Pancreas (tissue), 10 donors: Measurements from ENCODE around the gene LRRFIP2. TPM values are rescaled to one million over a fixed set of nuclear protein-coding genes. Genes with fewer than 3 reads are reported as not detected.
A peak's percentile ranks its signal among the peaks of the same experiment; 100 is the strongest.

ENCODE experiments used
- ATAC-seq, 4 donors: fragments of 200-7000 bp; cut with Tn5 transposase; one replicate each; pipeline versions ENCODE4 v1.8.0 to v1.9.1; 2020; ENCODE audit warnings: mild to moderate bottlenecking in 4 of 4, moderate library complexity in 4 of 4
- DNase-seq, 6 donors: peaks; one replicate each; pipeline ENCODE4 v3.0.0-alpha.2; 2020
- FAIRE-seq: peaks from 2 replicates; lab custom pipeline; 2012; peaks lifted over from hg19 to GRCh38; lab: Jason Lieb, UNC
- H3K27ac ChIP-seq, 4 donors: fragments of 200-600 bp; sonication (generic); 1 replicate in 3 of 4; 2 replicates in 1 of 4; pipeline versions ENCODE4 v1.5.0 to v1.8.0; 2020
- H3K27me3 ChIP-seq, 4 donors: fragments of 200-600 bp; one replicate each; pipeline ENCODE4 v1.8.0; 2021
- H3K36me3 ChIP-seq, 3 donors: fragments of 200-600 bp; sonication (generic) in 1 of 3; one replicate each; pipeline versions ENCODE4 v1.5.0 to v1.8.0; 2020 to 2021
- H3K4me1 ChIP-seq, 3 donors: fragments of 200-600 bp; one replicate each; pipeline ENCODE4 v1.8.0; 2021
- H3K4me3 ChIP-seq, 4 donors: fragments of 200-600 bp; sonication (generic) in 2 of 4; one replicate each; pipeline versions ENCODE4 v1.5.0 to v1.8.0; 2020 to 2021
- H3K9me3 ChIP-seq, 4 donors: fragments of 200-600 bp; one replicate each; pipeline ENCODE4 v1.8.0; 2021
- WGBS, 2 donors: extraction: QIAGEN DNeasy Blood & Tissue Kit; methylation state at CpG; one replicate each; pipeline ENCODE4 v1.1.7; 2013; 5-methylcytosine and 5-hydroxymethylcytosine counted together
- intact Hi-C, 3 donors: fragments of 100-400 bp; cut with DNase I; formaldehyde crosslinking; loops; one replicate each; pipeline versions ENCODE4 v1.11.1 to v1.14.2; 2022
- polyA plus RNA-seq, 2 donors: library from polyadenylated mRNA; stranded (reverse); fragments of 200-250 nt; gene quantifications; one replicate each; pipeline ENCODE4 v1.2.3, GENCODE V29; 2013
- total RNA-seq, 6 donors: library from RNA; stranded (reverse); fragmentation: NEBNext Ultra II Directional in 4 of 6; extraction: Animal tissue kit (Norgen Biotek cat#: 25700) in 4 of 6; gene quantifications; one replicate each; pipeline versions ENCODE4 v1.2.1 to v1.2.4, GENCODE V29; 2021 to 2023
- TF ChIP-seq, protein P1 (sequence below), 4 donors: fragments of 200-600 bp; sonication (generic) in 3 of 4; IDR thresholded peaks; one replicate each; pipeline versions ENCODE4 v1.5.0 to v1.8.0; 2021; ENCODE audit warnings: antibody characterized with exemption in 4 of 4
- donor health status: healthy with polysubstance abuse.
- donor health status: DM: no; HTN: no; CAD: no; lungs with moderate emphysema.
- donor health status: DM: no; HTN: no; CAD: no.
- donor health status: control.
- donor health status: control.
- donor health status: Bipolar disorder and iron deficiency.
- donor health status: DM: yes; HTN: yes; CAD: no.
- donor health status: DM: no; HTN: no; CAD: no.
- donor health status: DM: no; HTN: no; CAD: no.
- donor health status: DM: yes; HTN: yes; CAD: no.

LRRFIP2 gene
- total and polyA plus RNA-seq, 8 donors: 14.6 to 35.7 (median 21.8) TPM

DNA sequence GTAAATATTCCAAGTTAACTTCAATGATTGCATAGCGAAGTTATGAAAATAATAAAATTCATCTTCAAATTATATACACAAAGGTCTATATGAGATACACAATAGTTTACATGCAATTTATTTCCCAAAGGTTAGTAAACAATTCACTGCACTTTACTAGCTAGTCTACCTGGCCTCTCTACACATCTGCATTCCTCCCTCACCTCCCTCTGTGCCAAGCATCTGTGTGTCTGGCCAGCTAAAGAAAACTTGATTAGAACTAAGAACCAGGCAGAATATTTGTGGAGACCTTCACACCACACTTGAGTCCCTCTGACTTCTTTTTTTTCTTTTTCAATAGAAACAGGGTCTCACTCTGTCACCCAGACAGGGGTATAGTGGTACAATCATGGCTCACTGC is 61.4 kb downstream of the LRRFIP2 start:
- FAIRE-seq: no peak
- Histone ChIP-seq H3K4me1 (peaks cover 0 to 3% (median 0%) of the 10 kb centered on the region in 3 donors), H3K27ac (no peak overlapping the region), H3K27me3 (no peaks in the 10 kb centered on the region), H3K36me3 (no peaks in the 10 kb centered on the region), H3K9me3 (no peaks in the 10 kb centered on the region), H3K4me3 (no peak overlapping the region)
- no peak for DNase-seq
- TF ChIP-seq, protein P1, sequence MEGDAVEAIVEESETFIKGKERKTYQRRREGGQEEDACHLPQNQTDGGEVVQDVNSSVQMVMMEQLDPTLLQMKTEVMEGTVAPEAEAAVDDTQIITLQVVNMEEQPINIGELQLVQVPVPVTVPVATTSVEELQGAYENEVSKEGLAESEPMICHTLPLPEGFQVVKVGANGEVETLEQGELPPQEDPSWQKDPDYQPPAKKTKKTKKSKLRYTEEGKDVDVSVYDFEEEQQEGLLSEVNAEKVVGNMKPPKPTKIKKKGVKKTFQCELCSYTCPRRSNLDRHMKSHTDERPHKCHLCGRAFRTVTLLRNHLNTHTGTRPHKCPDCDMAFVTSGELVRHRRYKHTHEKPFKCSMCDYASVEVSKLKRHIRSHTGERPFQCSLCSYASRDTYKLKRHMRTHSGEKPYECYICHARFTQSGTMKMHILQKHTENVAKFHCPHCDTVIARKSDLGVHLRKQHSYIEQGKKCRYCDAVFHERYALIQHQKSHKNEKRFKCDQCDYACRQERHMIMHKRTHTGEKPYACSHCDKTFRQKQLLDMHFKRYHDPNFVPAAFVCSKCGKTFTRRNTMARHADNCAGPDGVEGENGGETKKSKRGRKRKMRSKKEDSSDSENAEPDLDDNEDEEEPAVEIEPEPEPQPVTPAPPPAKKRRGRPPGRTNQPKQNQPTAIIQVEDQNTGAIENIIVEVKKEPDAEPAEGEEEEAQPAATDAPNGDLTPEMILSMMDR (IDR thresholded peaks at IDR 0.05): no peak
- intact Hi-C loops: no loop called here
- ATAC-seq: no peak
- WGBS, 2 donors: 96 to 98% methylated on average over 1 of the region's 1 CpG

DNA sequence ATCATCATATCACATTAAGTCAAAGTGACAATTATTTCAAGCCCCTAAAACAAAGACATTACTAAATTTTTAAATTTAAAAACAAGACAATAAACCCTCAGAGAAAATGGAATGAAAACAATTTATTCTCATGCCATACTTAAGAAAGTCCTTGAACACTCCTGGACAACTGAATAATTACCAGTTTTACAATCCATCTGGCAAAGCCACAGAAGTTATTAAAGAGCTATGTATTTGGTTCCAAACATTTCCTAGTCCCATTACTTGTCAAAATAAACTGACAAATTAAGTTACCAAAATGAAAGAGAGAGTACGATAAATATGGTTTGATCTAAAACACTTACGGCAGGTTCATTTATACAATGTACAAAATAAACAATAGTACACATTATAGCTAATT is 63.2 kb downstream of the LRRFIP2 start:
- FAIRE-seq (no peak), ATAC-seq (no peak), DNase-seq (no peak)
- no peaks in the 10 kb centered on the region for H3K9me3 ChIP-seq
- TF ChIP-seq, protein P1 (IDR thresholded peaks at IDR 0.05): no peak
- H3K27ac ChIP-seq: no peak overlapping the region
- H3K4me3 ChIP-seq: no peak overlapping the region
- no peaks in the 10 kb centered on the region for H3K36me3 ChIP-seq
- H3K4me1 ChIP-seq: no peaks in the 10 kb centered on the region
- no peaks in the 10 kb centered on the region for H3K27me3 ChIP-seq
- WGBS, 2 donors: 66 to 72% methylated on average over 2 of the region's 2 CpGs
- intact Hi-C loops: no loop called here

DNA sequence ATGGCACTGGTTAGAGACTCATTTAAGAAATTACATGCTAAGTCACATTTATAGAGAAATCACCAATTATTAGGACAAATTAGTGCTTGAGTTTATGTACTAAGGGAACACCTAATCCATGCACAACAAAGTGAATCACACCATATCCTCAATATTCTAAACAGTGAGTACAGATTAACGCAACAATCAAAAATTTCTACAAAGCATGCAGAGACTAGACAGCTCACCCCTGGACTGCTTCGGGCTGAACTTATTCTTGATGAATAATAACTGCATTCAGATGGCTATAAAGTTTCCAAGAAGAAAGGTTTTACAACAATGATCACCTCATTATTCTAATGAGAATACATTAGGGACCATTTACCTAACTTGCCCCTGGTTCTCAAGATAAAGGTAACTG is 66.5 kb downstream of the LRRFIP2 start:
- WGBS, 2 donors: 96 to 98% methylated on average over 2 of the region's 2 CpGs
- no peaks in the 10 kb centered on the region for H3K36me3 ChIP-seq
- no peaks in the 10 kb centered on the region for H3K27me3 ChIP-seq
- TF ChIP-seq, protein P1 (IDR thresholded peaks at IDR 0.05): no peak
- no peak overlapping the region for H3K4me3 ChIP-seq
- no peak for DNase-seq
- H3K9me3 ChIP-seq: no peaks in the 10 kb centered on the region
- no peak for FAIRE-seq
- ATAC-seq: no peak
- H3K4me1 ChIP-seq: no peaks in the 10 kb centered on the region
- intact Hi-C loops: no loop called here
- no peak overlapping the region for H3K27ac ChIP-seq

DNA sequence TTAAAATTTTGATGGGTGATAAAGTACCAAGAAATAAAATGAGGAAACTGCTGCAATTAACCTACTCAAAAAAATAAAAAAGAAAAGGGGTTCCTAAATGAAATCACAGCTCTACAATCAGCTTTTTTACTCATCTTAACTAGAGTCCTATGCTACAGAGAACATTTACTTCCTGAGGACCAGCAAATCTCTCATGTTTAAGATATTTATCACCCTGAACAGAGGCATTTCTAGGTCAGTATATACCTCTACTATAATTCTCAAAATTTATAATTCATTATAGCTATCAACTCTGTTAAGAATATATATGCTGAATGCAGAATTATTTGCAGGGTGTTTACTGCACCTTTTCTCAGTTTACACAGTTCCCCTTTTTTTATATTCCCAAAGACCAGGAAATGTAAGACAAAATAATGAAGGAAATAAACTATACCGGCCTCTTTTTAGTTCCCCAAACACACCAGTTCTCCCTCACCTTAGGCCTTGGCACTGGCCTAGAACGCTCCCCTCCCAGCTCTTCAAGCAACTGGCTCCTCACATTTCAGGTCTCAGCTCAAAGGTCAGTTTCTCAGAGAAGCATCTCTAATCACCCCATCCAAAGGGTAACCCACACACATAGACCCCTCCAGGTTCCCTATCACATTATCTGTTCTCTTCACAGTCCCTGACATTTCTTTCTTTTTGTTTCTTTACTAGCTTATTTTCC is 71.1 kb downstream of the LRRFIP2 start:
- Histone ChIP-seq H3K27me3 (no peaks in the 10 kb centered on the region), H3K36me3 (no peaks in the 10 kb centered on the region), H3K9me3 (no peaks in the 10 kb centered on the region), H3K4me1 (no peaks in the 10 kb centered on the region), H3K27ac (peak overlapping the region in 1 of 4 donors; percentile 6), H3K4me3 (no peak overlapping the region)
- no peak for FAIRE-seq
- no peak for DNase-seq
- 55 to 70% methylated on average over 2 of the region's 2 CpGs for WGBS, 2 donors
- peak in 1 of 4 donors; percentile 45 for ATAC-seq
- intact Hi-C loops: no loop called here
- TF ChIP-seq, protein P1 (IDR thresholded peaks at IDR 0.05): no peak

DNA sequence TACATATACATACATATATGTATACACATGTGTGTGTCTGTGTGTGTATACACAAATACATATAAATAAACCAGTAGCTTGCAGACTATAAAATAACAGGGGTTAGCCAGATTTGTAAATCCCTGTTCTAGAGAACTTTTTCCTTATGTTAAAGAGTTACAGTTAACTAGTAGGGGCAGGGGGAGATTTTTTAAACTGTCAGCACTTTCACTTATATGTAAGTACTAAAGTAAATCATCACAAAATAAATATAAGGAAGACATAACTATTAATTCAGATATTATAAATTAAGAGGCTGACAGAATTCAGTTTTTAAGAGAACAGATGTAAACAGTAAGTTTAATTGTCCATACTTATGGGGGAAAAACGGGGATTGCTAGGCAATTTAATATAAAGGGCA is 74.0 kb downstream of the LRRFIP2 start:
- 75 to 83% methylated on average over 1 of the region's 1 CpG for WGBS, 2 donors
- ATAC-seq (no peak), FAIRE-seq (no peak), DNase-seq (no peak)
- intact Hi-C loops: no loop called here
- TF ChIP-seq, protein P1 (IDR thresholded peaks at IDR 0.05): no peak
- Histone ChIP-seq H3K27me3 (no peaks in the 10 kb centered on the region), H3K4me1 (peaks cover 0 to 11% (median 8%) of the 10 kb centered on the region in 3 donors), H3K4me3 (no peak overlapping the region), H3K9me3 (no peaks in the 10 kb centered on the region), H3K36me3 (no peaks in the 10 kb centered on the region), H3K27ac (no peak overlapping the region)
